K562 (cell line): Measurements from ENCODE around the gene NES. TPM values are rescaled to one million over a fixed set of nuclear protein-coding genes. Genes with fewer than 3 reads are reported as not detected.

ENCODE experiments used
- ATAC-seq: fragments of 200-7000 bp; cut with Tn5 transposase; 3 replicates; pipeline ENCODE4 v1.9.1; 2020; ENCODE audit warnings: moderate library complexity
- BruUV-seq: library from RNA; stranded (reverse); fragments of 400-500 nt; replicated peaks from 2 replicates; lab custom pipeline; 2021; lab: Mats Ljungman, UMichigan
- CTCF ChIA-PET: fragments of 300-600 bp; formaldehyde crosslinking; extraction: SDS; loops from one replicate; lab custom pipeline; 2021; ENCODE audit warnings: low intra/inter-chr PET ratio; lab: Yijun Ruan, JAX
- POLR2A ChIA-PET: fragments of 300-600, 350-650 bp; sonication (Branson Sonifier 250); formaldehyde crosslinking; extraction: SDS; loops from one replicate; lab custom pipeline; 2021; ENCODE audit warnings: antibody characterized with exemption, inconsistent platforms; lab: Yijun Ruan, JAX
- DNase-seq, 4 experiments: peaks; one replicate each; pipeline versions ENCODE4 v3.0.0 to v3.0.0-alpha.2; 2011 to 2018; ENCODE audit warnings: low spot score in 3 of 4, mixed read lengths in 3 of 4; ENCODE audit errors: extremely low read depth in 1 of 4
- FAIRE-seq: peaks from 2 replicates; lab custom pipeline; 2011; peaks lifted over from hg19 to GRCh38; lab: Jason Lieb, UNC
- H2AFZ ChIP-seq: 2 replicates; pipeline ENCODE4 v1.6.0; 2011; ENCODE audit warnings: low read depth, low read length, control low read depth, inconsistent platforms
- H3K27ac ChIP-seq: fragments of 200-600 bp; 3 replicates; pipeline ENCODE4 v1.8.0; 2011; ENCODE audit warnings: low read depth, mild to moderate bottlenecking, control low read depth, inconsistent platforms, low read length, moderate library complexity, mixed read lengths; ENCODE audit errors: extremely low read depth
- H3K27me3 ChIP-seq, 2 experiments: fragments of 300-600 bp in 1 of 2; 2 replicates in 1 of 2; 3 replicates in 1 of 2; pipeline versions ENCODE4 v1.6.0 to v1.8.0; 2011; ENCODE audit warnings: inconsistent platforms in 2 of 2, low read length in 2 of 2, mild to moderate bottlenecking in 1 of 2, mixed read lengths in 1 of 2, moderate library complexity in 1 of 2; ENCODE audit not compliant: control insufficient read depth in 2 of 2, insufficient read depth in 2 of 2
- H3K36me3 ChIP-seq: fragments of 300-600 bp; 3 replicates; pipeline ENCODE4 v1.8.0; 2011; ENCODE audit warnings: mild to moderate bottlenecking, low read length, inconsistent platforms; ENCODE audit not compliant: control insufficient read depth, insufficient read depth
- H3K4me1 ChIP-seq, 2 experiments: fragments of 200-600 bp in 1 of 2; replicated peaks in 1 of 2; 2 replicates in 1 of 2; 3 replicates in 1 of 2; pipeline versions ENCODE4 v1.5.1 to v1.8.0; 2011; ENCODE audit warnings: inconsistent platforms in 2 of 2, low read length in 2 of 2, mild to moderate bottlenecking in 1 of 2, mixed read lengths in 1 of 2, moderate library complexity in 1 of 2; ENCODE audit not compliant: control insufficient read depth in 2 of 2, insufficient read depth in 2 of 2
- H3K4me2 ChIP-seq: 2 replicates; pipeline ENCODE4 v1.6.1; 2011; ENCODE audit warnings: low read length, control low read depth, inconsistent platforms, mixed read lengths; ENCODE audit not compliant: insufficient read depth
- H3K4me3 ChIP-seq: fragments of 200-600 bp; sonication (generic), shearing (Covaris generic); 2 replicates; pipeline ENCODE4 v1.5.1; 2016; ENCODE audit warnings: control low read depth, inconsistent platforms
- H3K79me2 ChIP-seq: fragments of 200-600 bp; 3 replicates; pipeline ENCODE4 v1.8.0; 2011; ENCODE audit warnings: low read length, inconsistent platforms; ENCODE audit not compliant: control insufficient read depth, insufficient read depth
- H3K9ac ChIP-seq, 2 experiments: 2 replicates each; pipeline versions ENCODE4 v1.6.0 to v1.6.1; 2011; ENCODE audit warnings: low read depth in 2 of 2, low read length in 2 of 2, control low read depth in 1 of 2, inconsistent platforms in 1 of 2, mild to moderate bottlenecking in 1 of 2, mixed read lengths in 1 of 2; ENCODE audit not compliant: insufficient read depth in 1 of 2
- H3K9me1 ChIP-seq: one replicate; pipeline ENCODE4 v1.6.0; 2011; ENCODE audit warnings: inconsistent platforms, mild to moderate bottlenecking, low read length, moderate library complexity; ENCODE audit not compliant: control insufficient read depth, insufficient read depth
- H3K9me3 ChIP-seq: replicated peaks from 2 replicates; pipeline ENCODE4 v1.5.1; 2011; ENCODE audit warnings: low read depth, low read length, inconsistent platforms; ENCODE audit not compliant: control insufficient read depth, insufficient read depth
- H4K20me1 ChIP-seq: replicated peaks from 2 replicates; pipeline ENCODE4 v1.6.1; 2011; ENCODE audit warnings: low read length, inconsistent platforms, mixed read lengths; ENCODE audit not compliant: control insufficient read depth, insufficient read depth
- CCAR2 ChIP-seq: fragments of 200-400 bp; formaldehyde crosslinking; IDR thresholded peaks from 2 replicates; pipeline ENCODE4 v1.6.1; 2017; ENCODE audit warnings: mild to moderate bottlenecking, low read depth, low read length
- GABPB2 ChIP-seq: fragments of 250-450 bp; sonication (Bioruptor Pico); conservative IDR thresholded peaks from 2 replicates; pipeline ENCODE4 v1.5.1; 2021; ENCODE audit warnings: mild to moderate bottlenecking
- LARP7 ChIP-seq: fragments of 450-650 bp; IDR thresholded peaks from 2 replicates; pipeline ENCODE4 v1.6.1; 2016
- RBBP5 ChIP-seq: fragments of 200-600 bp; sonication (generic); IDR thresholded peaks from 2 replicates; pipeline ENCODE4 v1.6.1; 2012; ENCODE audit warnings: borderline replicate concordance, mild to moderate bottlenecking, low read length, control low read depth, inconsistent platforms; ENCODE audit not compliant: insufficient read depth, poor library complexity, severe bottlenecking
- SMAD1 ChIP-seq: fragments of 150-350 bp; IDR thresholded peaks from 2 replicates; pipeline ENCODE4 v1.6.1; 2014; ENCODE audit warnings: low read length, low read depth; ENCODE audit not compliant: partially characterized antibody
- ZFP36 ChIP-seq: fragments of 150-350 bp; IDR thresholded peaks from 2 replicates; pipeline ENCODE4 v1.6.1; 2018; ENCODE audit warnings: low read length, low read depth; ENCODE audit not compliant: partially characterized antibody
- WGBS: fragments of 100-300 bp; shearing (Covaris generic); methylation state at CpG from one replicate; pipeline ENCODE4 v1.1.6; 2016; ENCODE audit warnings: low coverage, mixed read lengths; ENCODE audit not compliant: insufficient coverage; ENCODE audit errors: missing lambda C conversion rate; 5-methylcytosine and 5-hydroxymethylcytosine counted together
- in situ Hi-C: fragments of 300-500 bp; cut with MboI; formaldehyde crosslinking; loops from 4 replicates; pipeline ENCODE4 v1.15.0; 2018; ENCODE audit warnings: inconsistent platforms, mixed read lengths
- intact Hi-C: fragments of 100-400 bp; cut with micrococcal nuclease; formaldehyde crosslinking; loops from 2 replicates; pipeline ENCODE4 v1.14.2; 2022
- polyA plus RNA-seq, 8 experiments: library from polyadenylated mRNA; depleted of rRNA in 4 of 8; stranded (reverse) in 5 of 8; unstranded in 3 of 8; fragments of >200 nt; fragmentation: Nextera tagmentation in 2 of 8; fragmentation: Illumina TruSeq in 1 of 8; extraction: Ambion mirVana in 2 of 8; extraction: Trizol in 1 of 8; gene quantifications; 2 replicates each; pipeline versions ENCODE4 v1.2.1 to v1.2.3, GENCODE V29; 2011 to 2014; ENCODE audit warnings: inconsistent platforms in 1 of 8, missing spikeins in 1 of 8
- total RNA-seq, 7 experiments: library from RNA; depleted of rRNA in 6 of 7; stranded (reverse); fragments of >200 nt in 6 of 7; fragmentation: Illumina TruSeq in 2 of 7; extraction: Trizol in 2 of 7; gene quantifications; 2 replicates each; pipeline versions ENCODE4 v1.2.1 to v1.2.3, GENCODE V29; 2011 to 2021; ENCODE audit warnings: low replicate concordance in 1 of 7

The NES gene
- total and polyA plus RNA-seq, 9 of the 15 experiments (the other 6 are each of a cell fraction or from before 2014, with no cell fraction given) = 0.10 to 8.6 (median 4.2) TPM

DNA sequence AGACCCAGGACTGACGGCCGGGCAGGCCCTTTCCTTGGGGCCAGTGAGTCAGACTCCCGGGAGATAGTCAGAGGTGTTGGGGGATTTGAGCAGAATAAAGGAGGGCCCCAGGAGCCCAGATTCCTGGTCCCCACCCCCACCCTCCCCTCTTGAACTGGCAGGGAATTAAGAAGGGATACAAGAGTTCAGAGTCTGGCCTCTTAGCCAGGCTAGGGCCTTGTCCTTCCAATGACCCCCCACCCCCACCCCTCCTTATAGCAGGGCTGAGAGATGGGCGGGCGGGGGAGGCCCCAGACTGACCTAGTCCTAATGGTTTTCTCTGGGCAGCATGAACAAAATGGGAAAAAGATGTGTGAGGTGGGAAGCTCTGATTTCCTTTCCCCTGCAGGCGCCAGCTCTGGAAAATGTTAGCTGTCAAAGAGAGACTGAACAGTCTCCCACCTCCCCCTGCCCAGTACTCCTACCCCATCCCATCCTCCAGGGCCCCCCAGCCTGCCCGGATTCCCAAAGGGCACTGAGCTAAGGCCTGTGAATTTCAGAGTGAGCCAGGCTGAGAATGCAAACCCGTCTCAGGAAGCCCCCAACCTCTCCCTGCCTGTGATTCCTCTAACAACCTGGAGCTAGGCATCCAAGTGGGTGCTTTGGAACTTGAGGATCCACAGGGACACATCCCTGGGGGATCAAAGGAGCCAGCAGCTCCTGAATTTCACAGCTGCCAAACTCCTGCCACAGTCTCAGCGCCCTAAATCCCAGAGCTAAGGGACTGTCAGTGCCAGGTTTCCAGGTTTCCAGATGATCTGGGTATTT, 34.0 kb upstream of the NES start:
- BruUV-seq = no TSS peak

More for the DNA sequence above, 34.0 kb upstream of the NES start:
- Histone ChIP-seq H3K4me3 (no peak overlapping the region), H3K9ac (no peak overlapping the region), H3K36me3 (no peaks in the 10 kb centered on the region)
- ChIA-PET POLR2A (interaction anchor here (0.7 to 1.7 kb wide), 7 partner anchors 9 to 50 kb away, joined by 3 to 8 read pairs (median 4); partner anchors contain the start of genes ISG20L2 and METTL25B), CTCF (no interaction called here)
- intact Hi-C loops = no loop called here
- TF ChIP-seq RBBP5 (no peak), CCAR2 (no peak), GABPB2 (CRISPR knock-in tag) (no peak), ZFP36 (no peak), SMAD1 (no peak), LARP7 (no peak)
- TF ChIP-seq, all 486 proteins: peak for 0
- no peaks in the 10 kb centered on the region for H3K9me3 ChIP-seq
- ATAC-seq (no peak), DNase-seq (peak in 1 of 4 experiments; percentile 9), FAIRE-seq (no peak)
- H2AFZ ChIP-seq = no peak overlapping the region
- H3K27ac ChIP-seq = no peak overlapping the region
- H3K79me2 ChIP-seq = no peaks in the 10 kb centered on the region
- WGBS = 41% methylated on average over 8 of the region's 9 CpGs
- no peaks in the 10 kb centered on the region for H3K27me3 ChIP-seq
- H3K9me1 ChIP-seq = no peaks in the 10 kb centered on the region
- no peak overlapping the region for H3K4me2 ChIP-seq
- in situ Hi-C loops = no loop called here
- H4K20me1 ChIP-seq = no peaks in the 10 kb centered on the region
- H3K4me1 ChIP-seq = peaks cover 5 to 6% of the 10 kb centered on the region in 2 experiments; a peak in 3 of 5 replicates
